Activated CD4-positive, alpha-beta T cell treated with anti-CD3 and anti-CD28 coated beads for 48 hours (primary cell): ENCODE results near the gene IGF2BP3.
"Not testable (repeated sequence)": the region's sequence is repeated elsewhere in the genome, so short reads cannot be mapped to it uniquely, and the experiment has no call there.

Experiments used
- DNase-seq: peaks from one replicate; pipeline ENCODE4 v3.0.0-alpha.2; 2020

IGF2BP3 gene

DNA sequence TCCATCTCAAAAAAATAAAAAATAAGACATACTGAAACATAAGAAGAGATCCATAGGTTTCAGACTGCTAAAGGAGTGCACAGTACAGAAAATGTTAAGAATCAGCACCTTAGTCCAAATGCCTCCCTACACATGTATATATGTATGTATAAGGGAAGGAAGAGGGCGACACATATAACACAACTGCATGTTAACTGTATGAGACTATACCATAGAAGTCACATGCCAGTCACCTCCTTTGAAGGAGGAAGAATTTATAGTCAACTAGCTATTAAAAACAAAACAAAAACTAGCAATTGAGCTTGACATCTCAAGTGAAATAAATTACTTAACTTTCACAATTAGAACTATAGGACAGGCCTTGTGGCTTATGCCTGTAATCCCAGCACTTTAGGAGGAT is 50.4 kb downstream of the IGF2BP3 start:
- no peak for DNase-seq

DNA sequence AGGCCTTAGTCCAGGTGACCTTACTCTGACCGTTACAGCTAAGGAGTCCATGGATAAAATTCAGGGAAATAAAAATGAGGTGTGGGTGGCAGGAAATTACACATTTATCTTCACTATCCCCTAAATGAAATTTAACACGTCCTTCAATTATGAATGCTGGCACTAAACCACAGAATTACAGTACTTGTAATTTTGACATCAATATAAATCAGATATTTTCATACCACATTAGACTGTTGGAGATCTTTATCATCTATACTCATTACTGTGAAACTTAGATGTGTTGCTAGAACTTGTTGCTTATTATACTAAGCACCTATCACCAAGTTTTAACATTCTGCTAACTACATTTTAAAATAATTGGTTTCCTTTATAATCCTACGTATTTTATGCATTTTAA is 51.1 kb downstream of the IGF2BP3 start:
- no peak for DNase-seq

DNA sequence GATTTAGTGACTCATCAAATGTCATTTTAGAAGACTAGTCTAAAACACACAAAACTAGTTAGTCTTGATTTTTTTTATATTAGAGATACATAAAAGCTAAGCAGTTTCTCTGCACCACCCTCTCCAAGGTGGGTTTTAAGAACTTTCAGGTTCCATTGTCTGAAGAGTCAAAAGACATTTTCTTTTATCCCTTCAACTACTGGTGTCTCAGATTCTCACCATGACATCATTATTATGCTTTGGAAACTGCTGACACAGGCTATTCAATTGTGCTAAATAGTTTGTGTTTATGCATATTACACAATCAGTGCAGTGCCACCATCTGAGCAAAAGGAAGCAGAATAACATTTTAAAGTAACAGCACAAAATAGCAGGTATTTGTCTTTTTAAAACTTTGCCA is 52.2 kb downstream of the IGF2BP3 start:
- DNase-seq = no peak

DNA sequence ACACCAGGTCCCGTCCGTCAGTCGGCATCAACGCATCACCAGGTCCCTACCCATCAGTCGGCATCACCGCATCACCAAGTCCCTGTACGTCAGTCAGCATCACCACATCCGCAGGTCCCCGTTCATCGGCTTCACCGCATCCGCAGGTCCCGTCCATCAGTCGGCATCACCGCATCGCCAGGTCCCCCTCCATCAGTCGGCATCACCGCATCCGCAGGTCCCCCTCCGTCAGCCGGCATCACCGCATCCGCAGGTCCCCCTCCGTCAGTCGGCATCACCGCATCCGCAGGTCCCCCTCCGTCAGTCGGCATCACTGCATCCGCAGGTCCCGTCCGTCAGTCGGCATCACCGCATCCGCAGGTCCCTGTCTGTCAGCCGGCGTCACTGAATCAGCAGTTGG is 55.1 kb downstream of the IGF2BP3 start:
- no peak for DNase-seq

DNA sequence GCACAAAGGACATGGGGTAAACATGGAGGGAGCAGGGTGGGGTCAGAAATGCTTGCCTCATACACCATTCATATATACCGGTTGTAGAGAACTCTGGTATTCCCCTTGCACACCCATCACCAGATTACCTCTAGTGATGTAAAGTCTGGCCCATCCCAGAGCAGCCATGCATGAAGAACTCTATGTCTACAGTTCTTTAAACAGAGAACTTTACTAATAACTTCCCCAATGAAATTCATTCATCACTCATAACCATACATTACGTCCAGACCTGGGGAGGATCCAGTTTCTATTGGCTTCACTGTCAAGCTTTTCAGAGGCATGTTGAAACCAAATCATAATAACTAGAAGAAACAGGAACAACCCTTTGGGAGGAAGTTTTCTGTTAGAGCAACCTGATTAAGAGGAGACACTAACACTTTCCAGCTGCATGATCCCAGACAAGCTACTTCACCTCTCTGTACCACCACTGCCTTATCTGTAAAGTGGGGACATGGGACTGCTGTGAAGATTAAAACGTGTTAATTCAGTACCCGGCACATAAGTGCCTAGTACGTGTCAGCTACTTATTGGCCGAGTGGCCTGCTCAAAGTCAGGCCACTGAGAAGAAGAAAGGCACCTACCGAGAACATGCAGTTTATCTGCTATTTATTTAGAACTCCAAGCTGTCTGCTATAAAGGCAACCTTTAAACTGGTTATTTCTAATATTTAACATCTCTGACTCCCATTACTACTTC is 59.7 kb downstream of the IGF2BP3 start:
- no peak for DNase-seq

DNA sequence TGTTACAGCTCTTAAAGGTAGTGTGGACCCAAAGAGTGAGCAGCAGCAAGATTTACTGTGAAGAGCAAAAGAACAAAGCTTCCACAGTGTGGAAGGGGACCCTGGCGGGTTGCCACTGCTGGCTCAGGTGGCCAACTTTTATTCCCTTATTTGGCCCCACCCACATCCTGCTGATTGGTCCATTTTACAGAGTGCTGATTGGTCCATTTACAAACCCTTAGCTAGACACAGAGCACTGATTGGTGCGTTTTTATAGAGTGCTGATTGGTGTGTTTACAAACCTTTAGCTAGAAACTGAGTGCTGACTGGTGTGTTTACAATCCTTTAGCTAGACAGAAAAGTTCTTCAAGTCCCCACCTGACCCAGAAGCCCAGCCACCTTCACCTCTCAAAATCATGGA is 63.7 kb downstream of the IGF2BP3 start:
- not testable (repeated sequence) for DNase-seq

DNA sequence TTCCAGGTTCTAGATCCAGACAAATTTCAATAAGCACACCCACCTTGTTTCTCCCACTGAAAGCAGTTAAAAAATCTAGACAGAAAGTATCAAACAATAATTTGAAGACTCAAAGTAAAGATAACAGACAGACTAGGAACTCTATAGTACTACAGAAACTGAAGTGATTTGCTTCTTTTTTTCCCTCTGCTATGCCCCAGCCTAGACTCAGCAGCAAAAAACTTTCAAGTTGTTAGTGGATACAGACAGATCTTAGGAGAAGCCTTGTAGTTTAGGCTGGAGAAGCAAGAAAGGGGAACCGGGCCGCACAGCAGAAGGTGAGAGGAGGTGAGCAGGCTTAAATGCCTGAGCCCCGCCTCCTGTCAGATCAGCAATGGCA is 65.1 kb downstream of the IGF2BP3 start:
- DNase-seq = peak; percentile 28

DNA sequence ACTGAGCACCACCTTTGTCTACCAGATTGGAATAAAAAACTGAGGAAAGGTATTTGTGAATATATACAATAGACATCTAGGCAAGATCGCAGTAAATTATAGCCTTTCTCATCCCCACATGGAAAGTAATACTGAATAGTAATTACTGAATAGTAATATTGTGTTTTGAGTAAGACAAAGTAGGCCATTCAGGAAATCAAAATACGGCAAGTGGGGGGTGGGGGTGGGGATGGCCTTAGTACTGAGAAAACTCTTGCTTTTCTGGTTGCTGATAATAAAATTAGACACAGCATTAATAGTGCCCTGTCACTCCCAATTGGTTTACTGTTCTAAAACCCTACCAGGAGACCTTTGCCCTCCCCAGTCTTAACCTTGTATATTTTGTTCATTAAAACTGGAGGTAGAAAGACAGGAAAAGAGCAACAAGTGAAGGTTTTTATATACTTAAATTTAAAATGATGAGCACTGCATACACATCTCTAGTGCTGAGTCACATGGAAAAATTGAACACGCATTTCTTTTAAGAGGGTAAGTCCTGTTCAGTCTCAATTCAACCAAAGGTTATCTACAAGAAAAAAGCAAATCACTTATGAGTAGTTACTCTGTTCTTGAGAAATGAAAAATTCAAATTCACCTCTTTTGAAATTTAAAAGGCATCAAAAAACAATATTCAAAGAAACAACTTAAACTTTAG is 65.6 kb downstream of the IGF2BP3 start:
- peak; percentile 47 for DNase-seq

DNA sequence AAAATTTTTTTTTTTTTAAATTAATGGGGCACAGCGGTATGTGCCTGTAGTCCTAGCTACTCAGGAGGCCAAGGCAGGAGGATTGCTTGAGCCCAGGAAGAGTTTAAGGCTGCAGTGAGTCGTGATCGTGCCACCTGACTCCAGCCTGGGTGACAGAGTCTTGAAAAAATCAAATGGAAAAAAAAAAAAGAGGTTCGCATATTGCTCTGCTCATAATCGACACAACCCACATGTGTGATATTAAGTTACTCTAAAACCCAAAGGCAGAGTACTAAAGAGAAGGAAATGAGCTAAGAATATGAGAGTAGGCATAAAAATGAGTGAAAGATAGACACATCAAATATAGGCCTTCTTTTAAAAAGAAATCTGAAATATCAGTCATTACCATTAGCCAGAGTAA is 66.3 kb downstream of the IGF2BP3 start:
- peak; percentile 47 for DNase-seq

DNA sequence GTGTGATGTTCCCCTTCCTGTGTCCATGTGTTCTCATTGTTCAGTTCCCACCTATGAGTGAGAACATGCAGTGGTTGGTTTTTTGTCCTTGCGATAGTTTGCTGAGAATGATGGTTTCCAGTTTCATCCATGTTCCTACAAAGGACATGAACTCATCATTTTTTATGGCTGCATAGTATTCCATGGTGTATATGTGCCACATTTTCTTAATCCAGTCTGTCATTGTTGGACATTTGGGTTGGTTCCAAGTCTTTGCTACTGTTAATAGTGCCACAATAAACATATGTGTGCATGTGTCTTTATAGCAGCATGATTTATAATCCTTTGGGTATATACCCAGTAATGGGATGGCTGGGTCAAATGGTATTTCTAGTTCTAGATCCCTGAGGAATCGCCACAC is 72.2 kb downstream of the IGF2BP3 start:
- DNase-seq = not testable (repeated sequence)

DNA sequence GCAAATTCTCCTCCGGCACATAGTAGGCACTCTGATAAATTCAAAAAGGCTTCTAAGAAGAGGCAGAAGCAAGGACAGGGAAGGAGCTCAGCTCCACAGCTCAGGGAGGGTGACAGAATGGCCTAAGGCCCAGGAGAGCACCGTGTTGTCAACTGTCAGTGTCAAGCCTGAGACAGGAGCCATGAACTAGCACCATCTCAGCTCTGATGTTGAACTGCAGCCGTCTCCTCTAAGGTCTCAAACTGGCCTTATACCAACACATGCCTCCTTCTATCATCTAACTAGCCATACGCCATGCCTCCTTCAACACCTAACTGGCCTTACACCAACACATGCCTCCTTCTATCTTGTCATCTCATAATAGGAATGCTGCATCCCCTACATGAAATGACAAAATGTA is 73.0 kb downstream of the IGF2BP3 start:
- DNase-seq = no peak

DNA sequence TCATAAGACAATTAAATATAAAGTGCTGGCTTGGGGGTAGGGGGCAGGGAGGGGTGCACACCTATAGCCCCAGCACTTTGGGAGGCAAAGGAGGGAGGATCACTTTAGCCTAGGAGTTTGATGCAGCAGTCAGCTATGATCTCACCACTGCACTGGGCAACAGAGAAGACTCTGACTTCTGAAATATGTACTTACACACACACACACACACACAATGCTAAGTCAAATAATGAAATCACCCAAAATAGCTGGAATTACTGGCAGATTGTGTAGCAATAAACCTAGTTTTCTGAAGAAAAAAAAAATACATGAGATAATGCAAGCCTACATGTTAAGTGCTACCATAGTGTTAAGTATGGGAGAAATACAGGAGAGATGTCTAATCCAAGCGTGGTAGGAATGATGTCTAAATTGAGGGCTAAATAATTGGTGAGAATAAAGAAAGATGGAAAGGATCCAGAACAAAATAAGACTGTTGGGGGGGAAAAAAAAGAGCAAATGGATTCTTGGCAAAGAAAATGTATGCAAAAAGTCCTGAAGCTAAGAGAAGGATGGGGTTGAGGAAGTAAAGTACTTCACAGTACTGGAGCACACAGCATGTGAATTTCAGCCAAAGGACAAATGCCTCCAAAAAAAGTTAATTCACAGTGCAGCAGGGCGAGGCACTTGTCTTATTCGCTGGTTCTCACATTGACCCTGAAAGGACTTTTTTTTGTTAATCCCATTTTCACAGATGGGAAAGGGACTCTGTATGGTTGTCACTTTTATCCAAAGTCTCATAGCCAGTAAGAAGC is 73.9 kb downstream of the IGF2BP3 start:
- no peak for DNase-seq

DNA sequence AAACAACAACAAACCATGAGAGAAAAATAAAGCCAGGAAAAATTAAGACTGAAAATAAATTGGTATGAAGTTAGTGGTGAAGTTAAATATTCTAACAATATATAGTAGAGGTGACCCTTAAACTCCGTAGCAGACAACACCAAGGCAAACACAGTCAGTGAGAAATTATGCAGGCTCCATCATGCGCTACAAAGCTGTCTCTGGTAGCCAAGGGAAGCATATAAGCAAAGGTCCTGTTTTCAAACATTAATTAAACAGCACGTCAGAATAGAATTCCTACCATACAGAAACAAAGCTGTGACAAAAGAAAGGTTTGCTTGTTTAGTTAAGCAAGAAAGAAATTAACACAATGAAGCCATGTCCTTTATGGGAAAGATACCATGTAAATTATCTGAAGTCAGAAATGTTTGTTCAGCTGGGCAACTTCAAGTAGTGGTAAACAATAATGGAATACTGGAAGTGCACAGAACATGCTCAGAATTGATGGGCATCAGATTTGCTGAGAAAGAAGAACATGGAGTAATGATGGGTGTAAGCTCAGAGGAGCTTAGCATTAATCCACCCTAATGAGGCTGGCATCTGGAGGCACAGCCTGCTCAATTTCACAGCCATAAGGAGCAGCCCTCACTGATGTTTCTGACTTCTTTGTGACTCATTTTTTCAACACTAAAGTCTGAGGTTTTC is 75.7 kb downstream of the IGF2BP3 start:
- no peak for DNase-seq

DNA sequence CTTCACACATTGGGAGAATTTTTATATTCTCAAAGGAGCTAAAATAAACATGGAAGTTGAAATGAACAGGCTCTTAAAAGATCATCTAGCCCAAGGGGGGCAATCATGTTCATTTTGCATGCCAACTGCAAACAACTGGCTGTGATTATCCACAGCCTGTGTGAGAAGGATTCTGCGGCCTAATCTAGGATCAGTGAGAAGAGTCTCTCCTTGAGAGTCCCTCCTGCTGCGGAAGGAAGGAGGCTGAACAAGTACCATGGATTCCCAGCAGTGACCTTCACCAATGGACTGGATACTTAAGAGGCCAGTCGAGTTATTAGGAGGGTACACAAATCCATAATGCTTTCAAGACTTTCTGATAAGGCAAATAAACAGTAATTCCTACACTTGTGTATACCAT is 76.7 kb downstream of the IGF2BP3 start:
- no peak for DNase-seq

DNA sequence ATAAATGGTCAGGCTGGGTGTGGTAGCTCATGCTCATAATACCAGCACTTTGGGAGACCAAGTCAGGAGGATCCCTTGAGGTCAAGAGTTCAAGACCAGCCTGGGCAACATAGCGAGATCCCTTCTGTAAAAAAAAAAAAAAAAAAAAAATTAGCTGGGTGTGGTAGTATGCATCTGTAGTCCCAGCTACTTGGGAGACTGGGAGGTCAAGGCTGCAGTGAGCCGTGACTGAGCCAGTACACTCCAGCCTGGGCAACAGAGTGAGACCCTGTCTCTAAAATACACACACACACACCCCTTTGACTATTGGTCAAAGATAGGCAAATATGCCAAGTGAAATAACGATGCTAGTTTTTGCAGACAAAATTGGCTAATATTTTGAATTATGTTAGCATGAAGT is 80.6 kb downstream of the IGF2BP3 start:
- no peak for DNase-seq

DNA sequence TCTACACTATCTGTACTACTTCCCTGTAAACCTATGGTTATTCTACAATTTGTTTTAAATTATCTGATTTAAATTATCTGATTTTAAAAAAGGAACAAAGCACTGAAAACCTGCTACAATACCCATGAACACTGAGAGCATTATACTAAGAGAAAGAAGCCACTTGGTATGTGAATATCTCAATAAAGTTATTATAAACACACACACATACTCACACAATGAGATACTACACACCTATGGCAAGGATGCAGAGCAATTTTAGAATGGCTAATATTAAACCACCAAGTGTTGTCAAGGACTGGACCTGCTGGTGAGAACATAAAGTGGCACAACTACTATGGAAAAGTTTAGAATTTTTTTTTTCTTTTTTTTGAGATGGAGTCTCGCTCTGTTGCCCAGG is 82.7 kb downstream of the IGF2BP3 start:
- no peak for DNase-seq

DNA sequence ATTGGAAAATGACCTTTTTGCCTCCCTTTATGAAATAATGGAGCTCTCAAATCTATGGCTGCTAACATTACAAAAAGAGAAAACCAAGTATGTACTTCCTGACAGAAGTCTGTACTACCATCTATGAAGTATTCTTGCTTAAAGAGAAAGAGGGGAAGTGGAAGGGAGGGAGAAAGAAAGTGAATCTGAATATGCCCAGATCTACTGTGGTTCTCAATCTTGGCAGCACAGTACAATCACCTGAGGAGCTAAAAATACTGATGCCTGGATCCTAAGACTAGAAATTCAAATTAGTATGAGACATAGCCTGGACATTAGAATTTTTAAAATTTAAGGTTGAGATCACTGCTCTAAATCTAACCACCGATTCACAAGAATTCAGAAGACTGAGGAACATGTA is 85.2 kb downstream of the IGF2BP3 start:
- DNase-seq = no peak

DNA sequence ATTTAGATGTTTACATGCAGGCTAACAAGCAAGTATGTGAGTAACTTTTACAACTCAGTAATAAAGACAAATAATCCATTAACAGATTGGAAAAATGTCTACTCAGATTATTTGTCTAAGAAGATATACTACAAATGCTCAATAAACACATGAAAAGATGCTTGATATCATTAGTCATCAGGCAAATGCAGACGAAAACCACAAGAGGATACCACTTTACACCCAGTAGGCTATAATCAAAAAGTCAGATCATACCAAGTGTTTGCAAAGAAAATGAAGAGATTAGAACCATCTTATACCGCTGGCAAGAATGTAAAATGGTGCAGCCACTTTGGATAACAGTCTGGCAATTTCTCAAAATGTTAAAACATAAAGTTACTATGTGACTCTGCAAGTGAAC is 87.1 kb downstream of the IGF2BP3 start:
- DNase-seq = no peak

DNA sequence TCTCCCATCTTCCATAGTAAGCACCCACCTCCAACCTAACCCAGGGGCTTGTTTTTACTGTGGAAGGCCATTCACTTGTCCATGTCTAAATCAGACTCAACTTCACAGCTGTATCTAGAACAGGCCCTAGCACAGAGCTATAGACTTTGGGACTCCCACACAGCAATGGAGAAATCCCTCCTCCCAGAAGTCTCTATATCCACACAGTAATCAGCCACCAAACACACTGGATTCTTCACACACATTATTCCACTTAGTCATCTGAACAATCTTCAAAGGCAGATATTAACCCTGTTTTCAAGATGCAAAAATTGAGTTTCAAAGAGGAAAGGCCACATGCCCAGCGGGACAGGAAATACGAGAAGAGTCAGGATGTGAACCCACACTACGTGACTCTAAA is 89.3 kb downstream of the IGF2BP3 start:
- DNase-seq = no peak

DNA sequence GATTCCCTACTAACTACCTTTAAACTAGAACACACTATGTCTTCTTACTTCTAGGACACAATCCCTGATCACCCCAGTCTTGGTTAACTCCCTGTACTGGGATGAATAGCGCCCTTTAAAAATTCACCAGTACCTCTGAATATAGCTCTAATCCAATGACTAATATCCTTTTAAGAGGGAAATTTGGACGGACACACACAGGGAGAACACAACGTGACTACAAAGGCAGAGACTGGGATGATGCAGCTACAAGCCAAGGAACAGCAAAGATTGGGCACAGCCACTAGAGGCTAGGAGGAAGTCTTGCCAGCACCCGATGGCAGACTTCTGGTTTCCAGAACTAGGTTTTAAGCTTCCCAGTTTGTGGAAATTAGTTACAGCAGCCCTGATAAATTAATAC is 89.7 kb downstream of the IGF2BP3 start:
- DNase-seq = no peak

DNA sequence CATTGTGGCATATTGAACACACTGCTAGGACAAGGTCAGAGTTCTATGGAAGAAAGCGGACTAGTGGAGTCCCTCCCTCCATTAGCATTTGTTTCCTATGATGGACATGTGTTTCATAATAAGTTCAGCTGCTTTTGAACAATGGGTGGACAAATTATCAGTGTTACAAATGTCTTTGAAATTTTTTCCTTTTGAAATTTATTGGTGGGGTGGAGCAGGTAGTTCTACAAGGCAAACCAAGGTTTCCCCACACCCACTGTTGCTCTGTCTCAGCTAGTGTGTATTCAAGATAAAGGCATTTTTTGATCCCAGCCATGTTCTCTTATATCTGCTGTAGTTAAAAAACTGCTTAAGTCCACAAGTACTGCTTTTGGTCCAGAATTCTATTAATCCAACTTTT is 91.3 kb downstream of the IGF2BP3 start:
- no peak for DNase-seq

DNA sequence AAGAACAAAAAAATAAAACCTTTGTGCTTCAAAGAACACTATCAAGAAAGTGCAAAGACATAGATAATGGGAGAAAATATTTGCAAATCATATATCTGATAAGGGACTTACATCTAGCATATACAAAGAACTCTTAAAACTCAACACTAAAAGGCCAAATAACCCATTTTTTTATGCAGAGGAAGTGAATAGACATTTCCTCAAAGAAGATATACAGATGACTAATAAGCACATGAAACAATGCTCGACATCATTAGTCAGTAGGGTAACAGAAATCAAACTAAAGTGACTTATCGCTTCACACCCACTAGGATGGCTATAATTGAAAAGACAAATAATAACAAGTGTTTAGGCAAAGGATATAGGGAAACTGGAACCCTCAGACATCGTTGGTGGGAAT is 93.2 kb downstream of the IGF2BP3 start:
- DNase-seq = no peak
